Mucosa of rectum (tissue), 2 donors: ENCODE data around the gene MMP1.

ENCODE experiments used
- H3K27ac ChIP-seq, 2 donors: one replicate each; pipeline ENCODE4 v1.7.0; 2013; ENCODE audit warnings: inconsistent platforms in 2 of 2, low read depth in 2 of 2, low read length in 2 of 2
- H3K27me3 ChIP-seq, 2 donors: one replicate each; pipeline ENCODE4 v1.7.0; 2013; ENCODE audit warnings: low read length in 2 of 2; ENCODE audit not compliant: control insufficient read depth in 2 of 2, insufficient read depth in 2 of 2
- H3K36me3 ChIP-seq, 2 donors: one replicate each; pipeline ENCODE4 v1.7.0; 2013; ENCODE audit warnings: low read length in 2 of 2; ENCODE audit not compliant: control insufficient read depth in 2 of 2, insufficient read depth in 2 of 2
- H3K4me1 ChIP-seq, 2 donors: one replicate each; pipeline ENCODE4 v1.7.0; 2013; ENCODE audit warnings: low read length in 2 of 2, mild to moderate bottlenecking in 1 of 2; ENCODE audit not compliant: control insufficient read depth in 2 of 2, insufficient read depth in 2 of 2
- H3K4me3 ChIP-seq, 2 donors: one replicate each; pipeline ENCODE4 v1.7.0; 2013; ENCODE audit warnings: low read length in 2 of 2
- H3K9ac ChIP-seq, 2 donors: one replicate each; pipeline ENCODE4 v1.7.0; 2013; ENCODE audit warnings: low read length in 2 of 2, low read depth in 1 of 2, mild to moderate bottlenecking in 1 of 2
- H3K9me3 ChIP-seq, 2 donors: one replicate each; pipeline ENCODE4 v1.7.0; 2013; ENCODE audit warnings: low read length in 2 of 2; ENCODE audit not compliant: control insufficient read depth in 2 of 2
- donor health status: healthy.
- donor health status: Normal muscosa, but diverticular disease.

The MMP1 gene

GRCh38 chr11:102831489-102832440 lies 33.8 kb upstream of the MMP1 start:
- H3K36me3 ChIP-seq: no peaks in the 10 kb centered on the region
- H3K4me1 ChIP-seq: no peaks in the 10 kb centered on the region
- peak overlapping the region in 1 of 2 donors; percentile 4 for H3K27ac ChIP-seq
- peak overlapping the region in 1 of 2 donors; percentile 13 for H3K9ac ChIP-seq
- H3K9me3 ChIP-seq: no peaks in the 10 kb centered on the region
- no peaks in the 10 kb centered on the region for H3K27me3 ChIP-seq
- peak overlapping the region; percentile 46 to 57 for H3K4me3 ChIP-seq

GRCh38 chr11:102831128-102831488 lies 33.1 kb upstream of the MMP1 start:
- Histone ChIP-seq H3K36me3 (no peaks in the 10 kb centered on the region), H3K27ac (no peak overlapping the region), H3K9me3 (no peaks in the 10 kb centered on the region), H3K4me3 (no peak overlapping the region), H3K4me1 (no peaks in the 10 kb centered on the region), H3K27me3 (no peaks in the 10 kb centered on the region), H3K9ac (no peak overlapping the region)

GRCh38 chr11:102830001-102830727 lies 32.2 kb upstream of the MMP1 start:
- H3K4me3 ChIP-seq: no peak overlapping the region
- H3K9me3 ChIP-seq: no peaks in the 10 kb centered on the region
- no peaks in the 10 kb centered on the region for H3K4me1 ChIP-seq
- no peaks in the 10 kb centered on the region for H3K27me3 ChIP-seq
- no peak overlapping the region for H3K9ac ChIP-seq
- H3K27ac ChIP-seq: no peak overlapping the region
- H3K36me3 ChIP-seq: no peaks in the 10 kb centered on the region

- H3K9ac ChIP-seq: no peak overlapping the region
- H3K27me3 ChIP-seq: no peaks in the 10 kb centered on the region
- H3K9me3 ChIP-seq: no peaks in the 10 kb centered on the region
- no peaks in the 10 kb centered on the region for H3K36me3 ChIP-seq
- H3K4me3 ChIP-seq: no peak overlapping the region
- no peak overlapping the region for H3K27ac ChIP-seq
- no peaks in the 10 kb centered on the region for H3K4me1 ChIP-seq
Measured at GRCh38 chr11:102829316-102830000, 31.5 kb upstream of the MMP1 start.

GRCh38 chr11:102824556-102824955 lies 26.6 kb upstream of the MMP1 start:
- Histone ChIP-seq H3K36me3 (no peaks in the 10 kb centered on the region), H3K27ac (no peak overlapping the region), H3K27me3 (no peaks in the 10 kb centered on the region), H3K4me1 (no peaks in the 10 kb centered on the region), H3K9me3 (no peaks in the 10 kb centered on the region), H3K4me3 (no peak overlapping the region), H3K9ac (no peak overlapping the region)

- no peak overlapping the region for H3K4me3 ChIP-seq
- H3K9me3 ChIP-seq: no peaks in the 10 kb centered on the region
- H3K27me3 ChIP-seq: no peaks in the 10 kb centered on the region
- H3K36me3 ChIP-seq: no peaks in the 10 kb centered on the region
- no peak overlapping the region for H3K9ac ChIP-seq
- H3K4me1 ChIP-seq: no peaks in the 10 kb centered on the region
- H3K27ac ChIP-seq: no peak overlapping the region
Measured at GRCh38 chr11:102819491-102819890, 21.5 kb upstream of the MMP1 start.

- Histone ChIP-seq H3K27ac (no peak overlapping the region), H3K36me3 (no peaks in the 10 kb centered on the region)
Measured at GRCh38 chr11:102813484-102813883, 15.5 kb upstream of the MMP1 start.

GRCh38 chr11:102812188-102812587 lies 14.2 kb upstream of the MMP1 start:
- Histone ChIP-seq H3K9me3 (no peaks in the 10 kb centered on the region), H3K36me3 (no peaks in the 10 kb centered on the region), H3K27ac (no peak overlapping the region), H3K4me3 (no peak overlapping the region), H3K27me3 (no peaks in the 10 kb centered on the region), H3K9ac (no peak overlapping the region), H3K4me1 (no peaks in the 10 kb centered on the region)

More at GRCh38 chr11:102813484-102813883, 15.5 kb upstream of the MMP1 start:
- Histone ChIP-seq H3K4me1 (no peaks in the 10 kb centered on the region), H3K9ac (no peak overlapping the region), H3K4me3 (no peak overlapping the region), H3K27me3 (no peaks in the 10 kb centered on the region), H3K9me3 (no peaks in the 10 kb centered on the region)

GRCh38 chr11:102810950-102811660 lies 13.1 kb upstream of the MMP1 start:
- Histone ChIP-seq H3K9ac (no peak overlapping the region), H3K27ac (no peak overlapping the region)

More at GRCh38 chr11:102810950-102811660, 13.1 kb upstream of the MMP1 start:
- Histone ChIP-seq H3K36me3 (no peaks in the 10 kb centered on the region), H3K9me3 (no peaks in the 10 kb centered on the region), H3K4me1 (no peaks in the 10 kb centered on the region), H3K27me3 (no peaks in the 10 kb centered on the region), H3K4me3 (no peak overlapping the region)
